CD4-positive, alpha-beta T cell treated with Interleukin-4 for 1 hour (primary cell): ENCODE measurements around the gene NR4A2.

ENCODE experiments used
- DNase-seq, 2 donors: peaks; one replicate each; pipeline ENCODE4 v3.0.0-alpha.2; 2020 to 2022

NR4A2 gene

GRCh38 chr2:156339865-156340264 is 7.3 kb upstream of the NR4A2 start:
- DNase-seq: no peak

- DNase-seq: peak in 1 of 2 donors; percentile 6
These were observed 6.8 kb upstream of the NR4A2 start for GRCh38 chr2:156339110-156339847.

- DNase-seq: no peak
These were observed 6.1 kb upstream of the NR4A2 start for GRCh38 chr2:156338578-156338977.

- peak; percentile 88 to 89 for DNase-seq
These were observed 2.3 kb upstream of the NR4A2 start for GRCh38 chr2:156334496-156335478.

GRCh38 chr2:156333951-156334495 is 1.5 kb upstream of the NR4A2 start:
- DNase-seq: no peak

GRCh38 chr2:156333274-156333950 is 891 bp upstream of the NR4A2 start:
- peak in 1 of 2 donors; percentile 61 for DNase-seq

- DNase-seq: no peak
These were observed 312 bp downstream of the NR4A2 start for GRCh38 chr2:156332284-156332533.

- DNase-seq: peak; percentile 64 to 80
These were observed 793 bp downstream of the NR4A2 start for GRCh38 chr2:156331572-156332283.

GRCh38 chr2:156329927-156330726 is 2.4 kb downstream of the NR4A2 start:
- DNase-seq: peak in 1 of 2 donors; percentile 19

GRCh38 chr2:156329031-156329926 is 3.2 kb downstream of the NR4A2 start:
- DNase-seq: peak in 1 of 2 donors; percentile 16

- no peak for DNase-seq
These were observed 4.5 kb downstream of the NR4A2 start for GRCh38 chr2:156327835-156328695.

GRCh38 chr2:156326526-156327095 is 5.9 kb downstream of the NR4A2 start:
- DNase-seq: no peak

GRCh38 chr2:156325688-156326525 is 6.6 kb downstream of the NR4A2 start:
- DNase-seq: peak in 1 of 2 donors; percentile 18

- DNase-seq: no peak
These were observed 8.8 kb downstream of the NR4A2 start for GRCh38 chr2:156323754-156324153.

- DNase-seq: peak in 1 of 2 donors; percentile 14
These were observed 9.8 kb downstream of the NR4A2 start for GRCh38 chr2:156322686-156323231.

GRCh38 chr2:156322051-156322685 is 10.4 kb downstream of the NR4A2 start:
- DNase-seq: peak; percentile 30 to 46

- DNase-seq: peak; percentile 36 to 42
These were observed 11.1 kb downstream of the NR4A2 start for GRCh38 chr2:156321243-156321904.
